Activated naive CD8-positive, alpha-beta T cell treated with anti-CD3 and anti-CD28 coated beads, Interleukin-2, amount 50 U/mL, for 24 hours (primary cell): Measurements from ENCODE around the gene ZNF318.

ENCODE experiments used
- ATAC-seq: fragments of 150-1000 bp; cut with Tn5 transposase; one replicate; pipeline ENCODE4 v1.10.0; 2021
- DNase-seq: peaks from one replicate; pipeline ENCODE4 v3.0.0; 2021
- H3K27ac Mint-ChIP-seq: one replicate; pipeline ENCODE4 v1.8.0; 2021; ENCODE audit warnings: mild to moderate bottlenecking, mixed read lengths
- H3K27me3 Mint-ChIP-seq: one replicate; pipeline ENCODE4 v1.8.0; 2021; ENCODE audit warnings: mixed read lengths
- H3K36me3 Mint-ChIP-seq: one replicate; pipeline ENCODE4 v1.8.0; 2021; ENCODE audit warnings: low read depth, mixed read lengths
- H3K4me1 Mint-ChIP-seq: one replicate; pipeline ENCODE4 v1.8.0; 2021; ENCODE audit warnings: mixed read lengths
- H3K4me3 Mint-ChIP-seq: one replicate; pipeline ENCODE4 v1.8.0; 2021; ENCODE audit warnings: mild to moderate bottlenecking, moderate library complexity, mixed read lengths
- H3K9me3 Mint-ChIP-seq: one replicate; pipeline ENCODE4 v1.8.0; 2021; ENCODE audit warnings: mixed read lengths

Gene ZNF318

GRCh38 chr6:43292763-43293318 lies 76.6 kb downstream of the ZNF318 start:
- H3K4me1 Mint-ChIP-seq = no peaks in the 10 kb centered on the region
- no peaks in the 10 kb centered on the region for H3K9me3 Mint-ChIP-seq
- H3K27ac Mint-ChIP-seq = no peak overlapping the region
- H3K4me3 Mint-ChIP-seq = no peak overlapping the region
- no peak for DNase-seq
- ATAC-seq = no peak
- H3K36me3 Mint-ChIP-seq = no peaks in the 10 kb centered on the region
- peaks cover 2% of the 10 kb centered on the region for H3K27me3 Mint-ChIP-seq

DNA sequence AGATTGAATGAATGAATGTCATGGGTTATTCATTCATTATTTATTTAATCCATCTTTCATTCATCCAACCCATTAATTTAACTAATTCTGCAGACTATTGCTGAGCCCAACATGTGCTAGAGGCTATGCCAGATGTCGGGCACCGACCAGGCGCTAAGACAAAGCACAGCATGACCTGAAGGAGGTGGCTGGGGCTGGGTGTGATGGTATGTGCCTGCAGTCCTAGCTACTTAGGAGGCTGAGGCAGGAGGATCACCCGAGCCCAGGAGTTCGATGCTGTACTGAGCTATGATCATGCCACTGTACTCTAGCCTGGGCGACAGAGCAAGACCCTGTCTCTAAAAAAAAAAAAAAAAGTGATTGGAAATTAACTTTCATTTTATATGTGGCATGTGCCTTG lies 77.1 kb downstream of the ZNF318 start:
- no peaks in the 10 kb centered on the region for H3K36me3 Mint-ChIP-seq
- H3K27ac Mint-ChIP-seq = no peak overlapping the region
- H3K27me3 Mint-ChIP-seq = peaks cover 4% of the 10 kb centered on the region
- ATAC-seq (no peak), DNase-seq (no peak)
- no peaks in the 10 kb centered on the region for H3K4me1 Mint-ChIP-seq
- no peak overlapping the region for H3K4me3 Mint-ChIP-seq
- no peaks in the 10 kb centered on the region for H3K9me3 Mint-ChIP-seq

GRCh38 chr6:43291708-43292107 lies 77.7 kb downstream of the ZNF318 start:
- Mint-ChIP-seq H3K4me3 (no peak overlapping the region), H3K4me1 (no peaks in the 10 kb centered on the region), H3K27me3 (peaks cover 8% of the 10 kb centered on the region), H3K9me3 (no peaks in the 10 kb centered on the region), H3K27ac (no peak overlapping the region), H3K36me3 (no peaks in the 10 kb centered on the region)
- ATAC-seq = no peak
- no peak for DNase-seq

DNA sequence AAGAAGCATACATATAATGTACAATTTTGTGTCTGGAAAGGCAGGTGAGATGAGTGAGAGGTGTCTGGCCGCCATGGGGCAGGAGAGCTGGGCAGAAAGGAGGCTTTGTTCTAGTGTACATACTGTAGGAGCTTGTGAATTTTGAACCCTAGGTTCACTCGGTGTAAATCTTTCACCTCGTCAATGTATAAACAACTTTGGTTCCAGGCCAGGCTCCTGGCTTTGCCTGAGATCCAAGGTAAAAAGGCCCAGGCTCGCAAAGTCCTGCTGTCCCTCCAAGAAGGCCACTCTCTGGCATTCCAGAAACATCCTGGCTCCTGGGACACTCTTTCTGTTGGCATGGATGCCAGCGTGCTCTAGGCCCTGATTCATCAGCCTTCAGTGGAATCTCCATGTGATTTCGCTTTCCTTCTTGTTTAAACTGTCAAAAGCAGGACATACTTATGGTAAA lies 78.5 kb downstream of the ZNF318 start:
- Mint-ChIP-seq H3K4me3 (no peak overlapping the region), H3K4me1 (no peaks in the 10 kb centered on the region), H3K9me3 (no peaks in the 10 kb centered on the region), H3K27ac (no peak overlapping the region), H3K27me3 (peaks cover 14% of the 10 kb centered on the region), H3K36me3 (no peaks in the 10 kb centered on the region)
- ATAC-seq (no peak), DNase-seq (no peak)

DNA sequence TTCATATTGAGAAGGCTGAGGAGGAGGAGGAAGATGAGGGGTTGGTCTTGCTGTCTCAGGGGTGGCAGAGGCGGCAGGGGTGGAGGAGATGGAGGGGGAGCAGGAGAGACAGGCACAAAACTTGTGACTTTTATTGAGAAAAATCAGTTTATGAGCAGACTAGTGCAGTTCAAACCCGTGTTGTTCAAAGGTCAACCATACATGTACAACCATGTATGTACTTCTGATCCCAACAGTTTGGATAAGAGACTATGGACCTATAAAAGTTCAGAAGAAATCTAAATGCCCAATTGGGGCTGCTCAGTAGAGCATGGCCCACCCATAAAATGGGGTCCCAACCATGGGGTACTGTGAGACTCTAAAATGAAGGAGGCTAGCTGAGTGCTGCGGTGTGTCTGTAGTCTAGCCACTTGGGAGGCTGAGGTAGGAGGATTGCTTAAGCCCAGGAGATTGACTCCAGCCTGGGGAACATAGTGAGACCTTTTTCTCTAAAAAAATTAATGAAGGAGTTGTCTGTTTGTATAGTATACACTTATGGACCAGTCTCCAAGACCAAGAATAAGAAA lies 79.0 kb downstream of the ZNF318 start:
- no peaks in the 10 kb centered on the region for H3K4me1 Mint-ChIP-seq
- H3K4me3 Mint-ChIP-seq = no peak overlapping the region
- ATAC-seq (no peak), DNase-seq (no peak)
- no peaks in the 10 kb centered on the region for H3K9me3 Mint-ChIP-seq
- H3K27me3 Mint-ChIP-seq = peaks cover 19% of the 10 kb centered on the region
- H3K27ac Mint-ChIP-seq = peak overlapping the region; percentile 11
- H3K36me3 Mint-ChIP-seq = no peaks in the 10 kb centered on the region

DNA sequence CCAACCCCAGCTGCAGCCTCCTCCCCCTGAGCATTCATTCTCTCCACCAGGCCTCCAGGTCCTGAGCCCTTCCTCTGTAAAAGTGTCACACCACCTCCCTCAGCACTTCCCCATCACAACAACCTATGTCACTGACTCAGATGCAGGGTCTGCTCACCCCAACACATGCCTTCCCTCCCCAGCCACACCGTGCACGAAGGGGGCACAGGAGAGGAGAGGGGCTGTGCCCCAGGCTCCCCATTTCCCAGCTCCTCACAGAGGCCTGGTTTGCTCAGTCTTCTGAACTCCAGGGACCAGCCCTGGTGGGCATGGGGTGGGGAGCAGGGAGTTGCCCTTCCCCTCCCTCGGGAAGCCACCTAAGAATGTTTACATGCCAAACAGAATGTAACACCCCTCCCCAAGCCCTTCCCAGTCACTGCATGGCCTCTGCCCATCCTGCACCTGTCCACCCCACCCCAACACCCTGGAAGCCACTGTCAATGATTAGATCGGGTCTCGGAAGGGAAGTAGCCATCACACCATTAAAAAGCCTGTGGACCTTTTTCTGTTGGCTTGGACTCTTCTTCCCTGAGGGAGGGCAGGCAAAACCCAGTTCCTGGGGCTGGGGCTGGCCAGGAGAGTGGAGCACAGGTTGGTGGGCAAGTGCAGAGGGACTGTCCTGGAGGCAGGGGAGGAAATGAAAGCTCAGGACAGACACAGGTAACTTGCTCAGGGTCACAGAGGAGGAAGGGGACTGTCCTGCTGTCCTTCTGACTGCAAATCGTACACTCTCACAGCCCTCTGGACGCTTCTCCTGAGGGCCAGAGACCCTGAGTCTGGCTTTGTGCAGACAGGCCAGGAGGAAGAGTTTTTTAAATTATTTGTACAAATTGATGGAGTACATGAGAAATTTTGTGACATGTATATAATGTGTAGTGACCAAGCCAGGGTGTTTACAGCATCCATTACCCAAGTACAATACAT lies 81.4 kb downstream of the ZNF318 start:
- no peaks in the 10 kb centered on the region for H3K36me3 Mint-ChIP-seq
- no peaks in the 10 kb centered on the region for H3K4me1 Mint-ChIP-seq
- ATAC-seq (no peak), DNase-seq (no peak)
- H3K27me3 Mint-ChIP-seq = peaks cover 22% of the 10 kb centered on the region
- H3K27ac Mint-ChIP-seq = no peak overlapping the region
- H3K9me3 Mint-ChIP-seq = no peaks in the 10 kb centered on the region
- H3K4me3 Mint-ChIP-seq = no peak overlapping the region

DNA sequence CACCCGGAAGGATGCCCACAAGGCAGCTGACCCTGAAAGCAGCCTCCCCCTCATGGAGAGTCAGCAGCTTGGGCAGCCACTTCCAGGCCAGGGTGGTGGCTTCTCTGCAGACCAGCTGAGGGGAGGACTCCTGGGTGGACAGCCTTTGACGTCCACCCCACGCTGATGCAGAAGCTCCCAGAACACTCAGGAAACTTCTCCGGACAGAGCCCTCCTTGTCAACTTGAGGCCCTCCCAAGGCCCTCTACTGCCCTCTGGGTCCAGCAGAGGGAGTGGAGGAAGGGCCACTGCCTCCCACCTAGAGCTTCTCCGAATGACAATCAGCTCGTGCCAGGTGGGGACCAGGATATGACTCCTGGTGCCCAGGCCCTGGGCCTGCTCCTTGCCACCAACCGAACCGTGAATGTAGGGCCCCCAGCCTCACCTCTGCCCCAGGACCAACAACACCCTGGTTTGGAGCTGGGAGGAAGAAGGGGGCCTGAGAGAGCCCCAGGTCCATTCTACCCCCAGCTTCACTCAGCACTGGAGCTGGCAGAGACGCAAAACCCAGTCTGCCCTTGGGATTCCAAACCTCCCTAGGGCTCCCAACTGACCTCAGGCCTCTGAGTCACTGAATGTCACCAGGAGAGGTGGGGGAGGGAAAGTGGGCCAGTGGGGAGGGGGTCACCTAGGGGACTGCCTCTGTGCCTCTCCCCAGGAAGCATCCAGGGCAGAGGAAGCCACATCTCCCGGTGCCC lies 82.3 kb downstream of the ZNF318 start:
- Mint-ChIP-seq H3K9me3 (no peaks in the 10 kb centered on the region), H3K36me3 (no peaks in the 10 kb centered on the region), H3K27ac (no peak overlapping the region), H3K27me3 (peaks cover 22% of the 10 kb centered on the region), H3K4me1 (no peaks in the 10 kb centered on the region), H3K4me3 (no peak overlapping the region)
- DNase-seq (no peak), ATAC-seq (no peak)

GRCh38 chr6:43286456-43286979 lies 82.9 kb downstream of the ZNF318 start:
- H3K9me3 Mint-ChIP-seq = no peaks in the 10 kb centered on the region
- H3K27ac Mint-ChIP-seq = no peak overlapping the region
- no peaks in the 10 kb centered on the region for H3K4me1 Mint-ChIP-seq
- ATAC-seq (no peak), DNase-seq (no peak)
- H3K36me3 Mint-ChIP-seq = no peaks in the 10 kb centered on the region
- H3K4me3 Mint-ChIP-seq = no peak overlapping the region
- H3K27me3 Mint-ChIP-seq = peaks cover 22% of the 10 kb centered on the region
